LNCAP (cell line): Measurements from ENCODE around the gene FGFRL1.

ENCODE experiments used
- CTCF ChIP-seq: fragments of 450-650 bp; IDR thresholded peaks from 2 replicates; pipeline ENCODE4 v1.5.1; 2017; ENCODE audit warnings: mild to moderate bottlenecking

Gene FGFRL1

GRCh38 chr4:982814-983213, 28.6 kb upstream of the FGFRL1 start:
- no peak for TF ChIP-seq CTCF

GRCh38 chr4:984336-985054, 26.9 kb upstream of the FGFRL1 start:
- no peak for TF ChIP-seq CTCF

GRCh38 chr4:985123-985830, 26.1 kb upstream of the FGFRL1 start:
- TF ChIP-seq CTCF = no peak

GRCh38 chr4:986428-986878, 25.0 kb upstream of the FGFRL1 start:
- TF ChIP-seq CTCF = no peak

GRCh38 chr4:986879-987623, 24.4 kb upstream of the FGFRL1 start, which contains the start of gene IDUA:
Gene IDUA, plus strand, starts transcription at chr4:987044. Its CDS starts 41 bp downstream, at chr4:987085.
- peak; percentile 50 for TF ChIP-seq CTCF

- TF ChIP-seq CTCF = no peak
Measured at GRCh38 chr4:987624-988513, 23.6 kb upstream of the FGFRL1 start.
